EH (cell line): ENCODE measurements around the gene CHFR.
"Not testable (repeated sequence)": the region's sequence is repeated elsewhere in the genome, so short reads cannot be mapped to it uniquely, and the experiment has no call there.

Source experiments
- DNase-seq: peaks from one replicate; pipeline ENCODE4 v3.0.0-alpha.2; 2015; ENCODE audit warnings: low read depth

The CHFR gene

GRCh38 chr12:132807295-132808092 is 79.9 kb downstream of the CHFR start:
- DNase-seq: no peak

GRCh38 chr12:132806857-132807256 is 80.5 kb downstream of the CHFR start:
- DNase-seq: no peak

DNA sequence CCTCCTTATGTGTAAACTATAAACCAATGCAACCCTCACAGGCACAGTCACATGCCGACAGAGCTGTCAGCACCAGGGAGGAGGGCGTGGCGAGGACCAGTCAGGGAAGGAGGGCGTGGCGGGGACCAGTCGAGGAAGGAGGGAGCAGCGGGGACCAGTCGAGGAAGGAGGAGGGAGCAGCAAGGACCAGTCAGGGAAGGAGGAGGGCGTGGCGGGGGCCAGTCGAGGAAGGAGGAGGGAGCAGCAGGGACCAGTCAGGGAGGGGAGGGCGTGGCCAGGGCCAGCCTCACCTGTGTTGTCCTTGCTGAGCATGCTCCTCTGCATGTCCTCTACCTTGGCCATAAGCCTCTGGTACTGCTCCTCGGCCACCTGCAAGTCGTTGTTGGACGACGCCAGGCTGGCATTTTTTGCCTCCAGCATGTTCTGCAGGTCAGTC is 83.0 kb downstream of the CHFR start:
- no peak for DNase-seq

DNA sequence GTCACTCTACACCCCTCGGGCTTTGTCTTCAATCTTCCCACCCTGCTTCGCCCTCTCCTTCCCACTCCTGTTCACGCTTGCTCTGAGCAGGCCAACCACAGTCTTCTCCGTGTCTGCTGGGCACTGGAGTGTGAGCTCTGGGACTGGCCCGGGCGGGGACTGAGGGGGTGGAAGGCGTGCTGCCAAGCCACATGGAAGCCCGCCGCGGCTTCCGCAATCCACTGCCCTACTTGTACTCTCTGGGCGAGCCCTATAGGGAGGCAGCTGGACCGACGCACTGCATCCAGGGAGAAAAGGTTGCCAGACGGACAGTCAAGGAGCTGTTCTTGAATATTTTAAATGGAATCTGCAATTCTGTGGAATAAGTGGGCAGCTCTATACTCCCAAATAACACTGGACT is 83.5 kb downstream of the CHFR start:
- no peak for DNase-seq

- DNase-seq: no peak
These were observed 84.3 kb downstream of the CHFR start for GRCh38 chr12:132803125-132803524.

- DNase-seq: no peak
These were observed 85.7 kb downstream of the CHFR start for GRCh38 chr12:132801741-132802140.

DNA sequence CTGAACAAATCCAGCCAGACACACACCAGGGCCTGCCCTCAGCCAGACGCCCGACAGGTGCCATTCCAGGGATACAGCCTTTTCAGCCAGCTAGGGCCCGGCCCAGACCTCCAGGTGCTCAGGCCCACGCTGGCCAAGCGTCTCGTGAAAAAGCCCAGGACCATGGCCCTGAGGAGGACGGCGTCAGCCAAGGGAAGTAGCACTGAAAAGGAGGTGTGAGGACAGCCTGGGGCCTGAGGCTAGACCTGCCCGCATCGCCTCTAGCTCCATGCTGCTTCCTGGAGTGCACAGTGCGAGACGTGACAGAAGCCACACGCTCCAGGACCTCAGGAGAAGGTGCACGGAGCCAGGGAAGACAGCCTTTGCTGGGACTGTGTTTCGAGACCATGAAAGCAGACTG is 88.6 kb downstream of the CHFR start:
- DNase-seq: no peak

DNA sequence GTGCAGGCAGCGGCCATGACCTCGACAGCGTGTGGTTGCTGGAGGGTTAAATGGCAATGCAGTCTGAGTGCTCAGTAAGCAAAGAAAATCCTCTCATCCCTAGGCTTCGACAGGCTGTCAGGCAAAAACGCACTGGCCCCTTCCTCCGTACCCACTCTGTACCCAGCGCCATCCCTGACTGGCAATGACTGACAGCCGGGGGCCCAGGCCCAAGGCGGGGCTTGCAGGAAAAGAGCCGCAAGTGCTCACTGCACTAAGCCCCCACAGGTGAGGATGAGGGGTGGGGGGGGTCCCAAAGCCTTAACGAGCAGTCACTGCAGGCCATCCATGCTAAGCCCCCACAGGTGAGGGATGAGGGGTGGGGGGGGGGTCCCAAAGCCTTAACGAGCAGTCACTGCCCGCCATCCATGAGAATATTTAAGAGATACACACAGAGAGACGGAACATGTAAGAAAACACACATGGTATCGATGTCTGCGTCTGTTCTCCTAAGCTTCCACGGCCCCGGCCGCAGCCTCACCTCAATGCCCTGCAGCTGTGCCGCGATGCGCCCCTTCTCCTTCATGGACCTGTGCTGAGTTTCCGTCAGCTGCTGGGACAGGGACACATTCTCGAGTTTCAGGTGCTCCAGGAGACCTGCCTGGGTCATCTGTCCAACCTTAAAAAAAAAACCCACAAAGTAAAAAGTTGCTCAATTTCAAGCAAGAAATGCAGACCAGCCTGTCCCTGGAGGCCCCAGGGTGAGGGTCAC is 89.4 kb downstream of the CHFR start:
- no peak for DNase-seq

DNA sequence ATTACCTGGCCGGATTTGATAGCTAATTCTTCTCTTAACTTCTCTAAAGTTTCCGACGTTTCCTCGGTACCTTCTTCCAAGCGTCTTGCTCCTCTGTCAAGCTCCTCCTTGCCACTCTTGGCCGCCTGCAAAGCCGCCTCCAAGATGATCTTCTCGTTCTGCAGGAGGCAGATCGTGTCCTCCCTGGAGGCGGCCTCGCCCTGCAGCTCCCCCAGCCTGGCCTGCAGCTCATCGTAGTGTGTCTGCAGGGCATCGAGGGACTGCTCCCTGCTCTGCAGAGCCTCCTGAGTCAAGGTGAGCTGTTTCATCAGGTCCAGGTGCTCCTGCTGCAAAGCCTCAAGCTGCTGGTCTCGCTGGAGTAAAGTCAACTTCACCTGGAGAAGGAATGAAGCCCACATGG is 91.6 kb downstream of the CHFR start:
- DNase-seq: no peak

GRCh38 chr12:132791940-132792339 is 95.5 kb downstream of the CHFR start:
- DNase-seq: not testable (repeated sequence)

DNA sequence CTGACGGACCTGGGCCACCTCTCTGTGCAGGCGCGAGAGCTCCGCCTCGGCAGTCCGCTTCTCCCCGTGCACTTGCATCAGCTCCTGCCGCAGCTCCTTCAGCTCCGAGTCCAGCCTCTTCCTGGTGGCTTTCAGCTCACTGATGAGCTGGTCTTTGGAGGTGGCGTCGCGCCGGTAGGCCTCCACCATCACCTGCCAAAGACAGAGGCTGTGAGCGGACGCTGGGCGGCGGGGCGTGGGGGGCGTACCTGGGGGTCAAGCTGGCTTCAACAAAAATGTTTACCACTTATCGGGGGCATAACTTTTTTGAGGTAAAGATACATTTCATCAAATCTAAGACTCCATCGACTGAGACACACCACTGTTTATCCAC is 98.3 kb downstream of the CHFR start:
- DNase-seq: no peak

DNA sequence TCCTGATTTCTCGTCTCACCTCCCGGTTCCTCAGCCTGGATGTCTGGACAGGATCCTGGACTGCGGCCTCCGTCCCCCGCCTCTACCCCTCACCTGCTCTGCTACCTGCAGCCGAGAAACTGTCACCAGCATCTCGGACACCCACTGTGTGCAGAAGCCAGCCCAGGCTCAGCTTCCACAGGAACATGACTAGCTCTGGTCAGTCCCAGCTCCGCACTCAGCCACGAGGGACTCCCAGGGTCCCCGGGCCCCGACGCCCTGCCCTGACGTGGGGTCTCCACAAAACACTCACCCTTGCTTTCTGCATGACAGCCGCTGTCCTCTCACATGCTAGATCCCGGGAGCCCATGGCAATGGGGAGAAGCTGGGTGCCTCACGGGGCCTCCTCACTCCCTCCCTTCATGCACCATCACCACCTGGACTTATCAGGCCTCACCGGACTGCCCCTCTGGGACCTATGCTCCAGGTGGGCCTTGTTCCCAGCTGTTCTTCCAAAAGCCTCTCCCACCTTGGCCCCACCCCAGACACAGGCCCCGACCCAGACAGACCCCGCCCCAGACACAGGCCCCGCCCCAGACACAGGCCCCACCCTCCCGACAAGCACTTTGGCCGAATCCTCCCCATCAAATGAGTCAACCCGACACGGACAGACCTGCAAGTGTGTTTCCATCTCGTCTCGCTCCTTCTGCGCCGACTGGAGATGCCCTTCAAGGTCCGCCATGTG is 98.9 kb downstream of the CHFR start:
- no peak for DNase-seq

DNA sequence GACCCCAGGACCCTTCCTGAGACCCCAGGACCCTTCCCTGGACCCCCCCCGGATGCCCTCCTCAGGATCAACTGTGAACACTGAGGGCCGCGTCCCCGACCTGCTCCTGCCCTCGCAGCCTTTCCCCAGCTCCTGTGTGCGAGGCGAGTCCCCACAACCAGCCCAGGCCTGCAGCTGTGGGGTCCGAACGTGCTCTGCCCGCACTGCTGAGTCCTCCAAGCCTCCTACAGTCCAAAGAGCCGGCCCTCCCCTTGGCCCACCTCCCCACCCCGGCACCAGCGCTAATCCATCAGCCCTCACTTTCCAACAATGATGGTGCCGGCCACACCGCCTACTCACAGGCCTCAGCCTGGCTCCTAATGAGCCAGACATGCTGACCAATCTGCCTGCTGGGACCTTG is 99.5 kb downstream of the CHFR start:
- DNase-seq: no peak

DNA sequence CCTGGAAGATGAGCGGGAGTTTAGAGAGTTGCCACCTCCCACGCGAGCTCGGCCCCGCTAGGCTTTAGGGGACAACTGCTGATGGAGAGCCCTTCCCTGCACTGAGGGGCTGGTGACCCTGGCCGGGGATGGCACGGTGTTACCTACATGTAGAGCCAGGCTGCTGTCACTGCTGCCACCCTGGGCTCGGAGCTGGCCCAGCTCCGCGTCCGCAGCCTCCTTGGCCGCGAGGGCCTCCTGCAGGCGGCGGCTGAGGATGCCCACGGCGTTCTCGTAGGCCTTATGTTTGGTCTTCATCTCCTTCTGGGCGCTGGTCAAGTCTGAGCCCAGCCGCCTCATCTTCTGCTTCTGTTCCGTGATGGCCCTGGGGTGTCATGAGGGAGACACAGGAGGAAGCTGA is 101.2 kb downstream of the CHFR start:
- no peak for DNase-seq

- DNase-seq: no peak
These were observed 102.8 kb downstream of the CHFR start for GRCh38 chr12:132784580-132784979.

DNA sequence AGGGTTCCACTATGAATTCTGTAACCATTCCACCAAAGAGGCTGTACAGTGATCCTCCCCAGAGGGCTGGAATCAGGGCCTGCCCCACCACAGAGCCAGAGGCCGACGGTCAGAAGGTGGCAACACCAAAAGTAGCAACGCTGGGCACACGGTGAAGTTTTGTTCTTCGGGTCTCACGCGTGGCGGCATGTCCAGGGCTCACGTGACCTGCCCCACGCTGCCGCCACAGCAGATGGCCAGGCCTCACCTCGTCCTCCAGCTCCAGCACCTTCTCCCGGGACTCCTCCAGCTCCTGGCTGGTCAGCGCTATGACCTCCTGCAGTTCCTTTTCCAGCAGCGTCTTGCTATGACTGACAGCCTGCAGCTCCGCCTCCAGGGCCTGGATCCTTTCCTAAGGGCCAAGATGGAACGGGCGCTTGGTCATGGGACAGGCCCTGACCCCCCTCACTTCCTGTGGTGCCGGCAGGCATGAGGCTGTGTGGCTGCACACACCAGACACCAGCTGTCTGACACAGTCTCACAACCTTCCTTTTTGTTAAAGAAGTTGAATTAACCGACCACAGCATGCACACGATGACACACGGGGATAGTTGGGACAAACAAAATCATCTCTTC is 103.4 kb downstream of the CHFR start:
- no peak for DNase-seq
